ENCODE measurements around the gene OR7A10. TPM values are rescaled to one million over a fixed set of nuclear protein-coding genes. Genes with fewer than 3 reads are reported as not detected.

Gene OR7A10
- polyA plus RNA-seq (ENCODE audit: insufficient read length): not detected
- long read RNA-seq, donor 1: 0 reads
- long read RNA-seq, donor 2: 0 reads
- long read RNA-seq, donor 3: 0 reads
- long read RNA-seq, donor 4: 0 reads
- long read RNA-seq, donor 5: 0 reads
- long read RNA-seq, donor 6: 0 reads
- long read RNA-seq, donor 7: 0 reads
- long read RNA-seq, donor 8: 0 reads

- DNase-seq: no peak
These were observed at the start of gene OR7A10 for GRCh38 chr19:14848822-14849221. TSS of gene OR7A10 (minus strand) at chr19:14848922. CDS start at chr19:14841877, 7,045 bp downstream.

- DNase-seq: no peak
These were observed 42.1 kb upstream of the OR7A10 start for GRCh38 chr19:14890643-14891379.

DNA sequence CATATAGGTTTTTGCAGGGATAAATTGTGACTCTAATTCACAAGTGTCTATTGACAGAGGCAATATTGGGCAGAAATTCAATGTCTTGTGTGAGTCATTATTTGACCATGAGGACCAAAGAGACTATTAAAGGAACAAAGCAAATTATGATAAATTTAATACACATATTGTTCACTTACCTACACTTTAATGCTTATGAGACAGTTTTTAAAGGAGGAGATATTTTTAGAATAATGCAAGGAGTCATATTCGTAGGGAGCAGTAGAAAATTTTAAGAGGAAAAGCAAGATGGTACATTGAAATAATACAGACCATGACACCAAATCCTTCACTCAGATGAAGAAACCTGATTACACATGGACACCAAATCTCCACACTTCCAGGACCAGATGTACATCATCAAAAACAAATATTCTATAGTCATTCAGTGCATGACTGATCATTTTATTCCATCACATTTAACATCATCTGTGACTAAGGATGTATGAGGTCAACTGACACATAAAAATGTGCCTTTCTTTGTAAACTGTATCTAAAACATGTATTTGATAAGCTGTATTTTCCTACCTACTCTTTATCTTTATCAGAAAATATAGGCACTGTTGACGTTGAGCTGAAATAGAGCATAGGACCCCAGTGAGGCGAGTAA lies 41.4 kb upstream of the OR7A10 start:
- DNase-seq: no peak

DNA sequence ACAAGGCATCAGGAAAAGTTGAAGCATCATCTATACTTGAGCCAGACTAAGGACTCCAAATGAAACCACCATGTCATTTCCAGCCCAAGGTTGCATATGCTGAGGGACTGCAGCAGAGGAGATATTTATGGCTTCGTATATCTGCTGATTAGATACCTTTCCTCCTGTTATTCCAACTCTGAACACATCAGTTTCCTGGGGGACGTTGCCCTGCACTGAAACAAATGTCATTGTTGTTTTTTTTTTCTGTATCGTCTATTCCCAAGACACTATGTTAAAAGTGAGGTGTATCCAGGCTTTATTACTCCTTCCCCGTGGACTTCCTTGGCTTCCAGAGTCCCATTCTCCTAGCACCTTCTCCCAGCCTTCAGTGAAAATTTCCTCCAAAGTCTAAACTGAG lies 37.3 kb upstream of the OR7A10 start, which contains the start of gene OR7A17:
OR7A17 (minus strand) TSS at position 101 of the 400 bp plus-strand sequence. CDS start 4,777 bp downstream, outside the sequence.
- no peak for DNase-seq

DNA sequence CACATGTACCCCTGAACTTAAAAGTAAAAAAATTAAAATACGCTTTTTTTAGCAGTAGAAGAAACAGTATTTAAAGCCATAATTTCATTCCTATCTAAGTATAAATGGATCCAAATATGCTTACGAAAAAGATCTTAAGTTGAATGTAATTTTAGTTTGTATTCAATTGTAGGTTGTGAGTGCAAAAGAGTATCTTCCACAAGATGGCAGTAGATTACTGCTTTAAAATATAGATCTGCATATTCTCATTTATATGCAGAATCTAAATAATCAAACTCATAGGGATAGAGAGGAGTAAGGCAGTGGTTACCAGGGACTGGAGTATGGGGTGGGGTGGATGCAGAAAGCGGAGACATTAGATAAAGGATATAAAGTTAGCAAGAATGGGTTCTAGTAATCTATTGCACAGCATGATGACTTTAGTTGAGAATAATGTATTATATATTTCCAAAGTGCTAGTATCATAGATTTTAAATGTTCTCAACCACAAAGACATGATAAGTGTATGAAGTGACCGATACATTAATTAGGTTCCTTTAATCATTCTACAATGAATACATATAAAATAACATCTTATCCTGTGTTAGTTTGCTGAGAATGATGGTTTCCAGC lies 23.0 kb upstream of the OR7A10 start:
- peak; percentile 3 for DNase-seq

DNA sequence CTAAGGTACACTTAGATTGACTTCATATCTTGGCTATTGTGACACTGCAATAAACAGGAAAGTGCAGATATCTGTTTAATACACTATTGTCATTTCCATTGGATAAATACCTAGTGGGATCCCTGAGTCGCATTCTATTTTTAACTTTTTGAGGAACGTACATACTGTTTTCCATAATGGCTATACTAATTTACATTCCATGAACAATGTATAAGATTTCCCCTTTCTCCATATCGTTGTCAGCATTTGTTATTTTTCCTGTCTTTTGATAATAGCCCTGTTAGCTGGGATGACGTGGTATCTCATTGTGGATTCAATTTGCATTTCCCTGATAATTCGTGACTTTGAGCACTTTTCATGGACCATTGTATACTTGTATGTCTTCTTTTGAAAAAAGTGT lies 19.8 kb upstream of the OR7A10 start:
- no peak for DNase-seq

GRCh38 chr19:14843578-14843977 lies 5.1 kb downstream of the OR7A10 start:
- no peak for DNase-seq

DNA sequence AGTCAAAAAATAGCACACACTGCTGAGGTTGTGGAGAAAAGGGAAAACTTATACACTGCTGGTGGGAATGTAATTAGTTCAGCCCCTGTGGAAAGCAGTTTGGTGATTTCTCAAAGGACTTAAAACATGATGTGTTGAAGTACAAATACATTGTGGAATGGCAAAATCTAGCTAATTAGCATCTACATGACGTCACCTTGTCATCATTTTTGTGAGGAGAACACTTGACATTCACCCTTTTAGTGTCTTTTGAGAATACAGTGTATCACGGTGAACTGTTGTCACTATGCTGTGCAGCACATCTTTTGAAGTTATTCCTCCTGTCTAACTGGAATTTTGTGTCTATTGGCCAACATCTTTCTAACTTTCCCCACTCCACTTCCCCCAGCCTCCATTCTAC lies 5.6 kb downstream of the OR7A10 start:
- DNase-seq: no peak

GRCh38 chr19:14840206-14840605 lies 8.5 kb downstream of the OR7A10 start:
- DNase-seq: no peak

- DNase-seq: no peak
These were observed 11.3 kb downstream of the OR7A10 start for GRCh38 chr19:14837391-14837790.

DNA sequence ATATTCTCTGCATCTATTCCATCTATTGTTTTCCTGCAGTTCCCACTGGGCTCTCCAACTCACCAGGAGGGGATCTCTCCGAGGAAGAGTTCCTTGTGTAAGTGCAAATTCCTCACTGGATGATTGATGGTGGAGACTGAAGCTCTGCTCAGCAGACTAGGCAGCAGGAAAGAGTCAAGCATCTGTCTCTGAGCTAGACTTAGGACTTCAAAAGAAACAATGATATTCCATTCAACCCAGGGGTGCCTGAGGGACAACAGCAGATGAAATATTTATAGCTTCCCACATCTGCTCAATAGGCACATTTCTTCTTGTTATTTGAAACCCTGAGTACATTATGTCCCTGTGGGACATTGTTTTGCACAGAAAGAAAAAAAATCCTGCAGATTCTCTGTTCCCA lies 13.7 kb downstream of the OR7A10 start, which contains the start of the genes OR7A5 and OR7C1:
OR7A5 (minus strand) TSS at position 175 of the 400 bp plus-strand sequence. CDS start 6,944 bp downstream, outside the sequence.
OR7C1 (minus strand) TSS at position 175 of the 400 bp plus-strand sequence. CDS start 35,049 bp downstream, outside the sequence.
- DNase-seq: peak; percentile 17

- DNase-seq: no peak
These were observed 18.0 kb downstream of the OR7A10 start for GRCh38 chr19:14830702-14831101.

- DNase-seq: no peak
These were observed 22.7 kb downstream of the OR7A10 start for GRCh38 chr19:14826006-14826405.

DNA sequence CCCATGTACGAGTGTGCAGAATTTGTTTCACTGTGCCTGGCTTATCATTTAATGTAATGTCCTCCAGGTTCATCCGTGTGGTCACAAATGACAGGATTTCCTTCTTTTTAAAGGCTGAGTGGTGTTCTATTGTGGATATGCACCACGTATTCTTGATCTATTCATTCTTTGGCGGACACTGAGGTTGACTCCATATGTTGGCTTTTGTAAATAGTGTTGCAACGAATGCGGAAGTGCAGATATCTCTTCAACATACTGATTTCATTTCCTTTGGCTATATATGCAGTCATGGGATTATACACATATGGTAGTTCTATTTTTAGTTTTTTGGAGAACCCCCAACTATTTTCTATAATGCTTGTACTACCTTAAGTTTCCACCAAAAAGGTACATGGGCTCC lies 26.8 kb downstream of the OR7A10 start:
- no peak for DNase-seq

GRCh38 chr19:14818588-14818987 lies 30.1 kb downstream of the OR7A10 start:
- no peak for DNase-seq

DNA sequence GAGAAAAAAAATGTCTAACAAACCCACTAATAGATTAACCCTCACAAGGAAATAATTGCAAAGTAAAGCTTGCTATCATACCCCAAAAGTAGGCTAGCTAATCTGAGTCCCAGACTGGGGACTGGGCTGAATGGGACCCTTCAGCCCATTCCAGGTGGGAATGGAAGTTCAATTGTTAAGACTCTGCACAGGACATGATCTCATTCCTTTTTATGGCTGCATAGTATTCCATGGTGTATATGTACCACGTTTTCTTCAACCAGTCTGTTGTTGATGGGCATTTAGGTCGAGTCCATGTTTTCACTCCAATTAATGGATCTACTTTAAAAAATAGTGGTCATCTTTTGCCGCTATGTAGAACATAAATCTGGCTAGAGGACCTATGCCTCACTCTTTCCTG lies 31.7 kb downstream of the OR7A10 start:
- no peak for DNase-seq

GRCh38 chr19:14814982-14815652 lies 33.6 kb downstream of the OR7A10 start:
- DNase-seq: no peak

- no peak for DNase-seq
These were observed 39.3 kb downstream of the OR7A10 start for GRCh38 chr19:14809272-14810057.

- no peak for DNase-seq
These were observed 44.0 kb downstream of the OR7A10 start for GRCh38 chr19:14804765-14805164.

- no peak for DNase-seq
These were observed 50.0 kb downstream of the OR7A10 start for GRCh38 chr19:14798760-14799159.

- DNase-seq: no peak
These were observed 52.7 kb downstream of the OR7A10 start for GRCh38 chr19:14796021-14796420.
